Parathyroid adenoma (tissue), 2 donors: ENCODE results near the gene MYO9A.

ENCODE experiments used
- H2AFZ ChIP-seq: fragments of 300-600 bp; sonication (generic); one replicate; pipeline ENCODE4 v1.7.0; 2017; ENCODE audit warnings: antibody characterized with exemption, mild to moderate bottlenecking
- H3K27ac ChIP-seq: fragments of 300-600 bp; sonication (generic); one replicate; pipeline ENCODE4 v1.7.0; 2017
- H3K27me3 ChIP-seq: fragments of 300-600 bp; sonication (generic); one replicate; pipeline ENCODE4 v1.7.0; 2017; ENCODE audit warnings: low read length; ENCODE audit not compliant: control insufficient read depth, insufficient read depth
- H3K36me3 ChIP-seq: fragments of 300-600 bp; sonication (generic); one replicate; pipeline ENCODE4 v1.7.0; 2017; ENCODE audit warnings: low read length; ENCODE audit not compliant: control insufficient read depth, insufficient read depth
- H3K4me1 ChIP-seq: fragments of 300-600 bp; sonication (generic); one replicate; pipeline ENCODE4 v1.7.0; 2017; ENCODE audit warnings: control low read depth
- H3K4me2 ChIP-seq: fragments of 300-600 bp; sonication (generic); one replicate; pipeline ENCODE4 v1.7.0; 2017; ENCODE audit warnings: low read length
- H3K4me3 ChIP-seq: fragments of 300-600 bp; sonication (generic); one replicate; pipeline ENCODE4 v1.7.0; 2017; ENCODE audit warnings: low read depth, low read length
- H3K79me2 ChIP-seq: fragments of 300-600 bp; sonication (generic); one replicate; pipeline ENCODE4 v1.7.0; 2017; ENCODE audit warnings: control low read depth
- H3K9ac ChIP-seq: fragments of 300-600 bp; sonication (generic); one replicate; pipeline ENCODE4 v1.7.0; 2017; ENCODE audit warnings: mild to moderate bottlenecking
- H3K9me3 ChIP-seq: fragments of 300-600 bp; sonication (generic); one replicate; pipeline ENCODE4 v1.7.0; 2017; ENCODE audit warnings: low read length; ENCODE audit not compliant: control insufficient read depth
- TF ChIP-seq, protein P1 (sequence below): fragments of 300-600 bp; sonication (generic); IDR thresholded peaks from one replicate; pipeline ENCODE4 v1.7.0; 2017; ENCODE audit warnings: antibody characterized with exemption, mild to moderate bottlenecking
- donor health status: primary hyperparathyroidism.

Gene MYO9A

DNA sequence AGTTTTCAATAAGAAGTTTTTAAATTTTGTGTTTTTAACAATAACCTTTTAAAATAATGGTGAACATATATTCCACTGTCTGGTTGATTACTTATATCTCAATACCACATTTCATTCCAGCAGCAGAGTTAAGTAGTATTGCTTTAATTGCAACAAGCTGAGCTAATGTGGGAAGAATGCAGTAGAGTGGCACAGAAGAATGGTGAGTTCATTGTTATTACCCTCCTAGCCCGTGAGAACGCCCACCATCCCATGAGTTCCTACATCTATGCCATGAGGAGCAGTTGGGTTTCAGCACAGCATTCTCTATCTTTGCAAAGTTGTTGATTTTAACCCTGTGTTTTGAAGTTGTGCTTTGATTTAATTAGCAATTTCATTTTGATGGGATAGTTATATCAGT, 325.4 kb downstream of the MYO9A start:
- no peaks in the 10 kb centered on the region for H3K79me2 ChIP-seq
- no peak overlapping the region for H3K9ac ChIP-seq
- H3K27me3 ChIP-seq, result no peaks in the 10 kb centered on the region
- H3K9me3 ChIP-seq, result no peaks in the 10 kb centered on the region
- no peak overlapping the region for H3K4me2 ChIP-seq
- no peak overlapping the region for H2AFZ ChIP-seq
- H3K4me1 ChIP-seq, result no peaks in the 10 kb centered on the region
- H3K4me3 ChIP-seq, result no peak overlapping the region
- no peaks in the 10 kb centered on the region for H3K36me3 ChIP-seq
- H3K27ac ChIP-seq, result no peak overlapping the region
- TF ChIP-seq, protein P1, sequence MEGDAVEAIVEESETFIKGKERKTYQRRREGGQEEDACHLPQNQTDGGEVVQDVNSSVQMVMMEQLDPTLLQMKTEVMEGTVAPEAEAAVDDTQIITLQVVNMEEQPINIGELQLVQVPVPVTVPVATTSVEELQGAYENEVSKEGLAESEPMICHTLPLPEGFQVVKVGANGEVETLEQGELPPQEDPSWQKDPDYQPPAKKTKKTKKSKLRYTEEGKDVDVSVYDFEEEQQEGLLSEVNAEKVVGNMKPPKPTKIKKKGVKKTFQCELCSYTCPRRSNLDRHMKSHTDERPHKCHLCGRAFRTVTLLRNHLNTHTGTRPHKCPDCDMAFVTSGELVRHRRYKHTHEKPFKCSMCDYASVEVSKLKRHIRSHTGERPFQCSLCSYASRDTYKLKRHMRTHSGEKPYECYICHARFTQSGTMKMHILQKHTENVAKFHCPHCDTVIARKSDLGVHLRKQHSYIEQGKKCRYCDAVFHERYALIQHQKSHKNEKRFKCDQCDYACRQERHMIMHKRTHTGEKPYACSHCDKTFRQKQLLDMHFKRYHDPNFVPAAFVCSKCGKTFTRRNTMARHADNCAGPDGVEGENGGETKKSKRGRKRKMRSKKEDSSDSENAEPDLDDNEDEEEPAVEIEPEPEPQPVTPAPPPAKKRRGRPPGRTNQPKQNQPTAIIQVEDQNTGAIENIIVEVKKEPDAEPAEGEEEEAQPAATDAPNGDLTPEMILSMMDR, result no peak

DNA sequence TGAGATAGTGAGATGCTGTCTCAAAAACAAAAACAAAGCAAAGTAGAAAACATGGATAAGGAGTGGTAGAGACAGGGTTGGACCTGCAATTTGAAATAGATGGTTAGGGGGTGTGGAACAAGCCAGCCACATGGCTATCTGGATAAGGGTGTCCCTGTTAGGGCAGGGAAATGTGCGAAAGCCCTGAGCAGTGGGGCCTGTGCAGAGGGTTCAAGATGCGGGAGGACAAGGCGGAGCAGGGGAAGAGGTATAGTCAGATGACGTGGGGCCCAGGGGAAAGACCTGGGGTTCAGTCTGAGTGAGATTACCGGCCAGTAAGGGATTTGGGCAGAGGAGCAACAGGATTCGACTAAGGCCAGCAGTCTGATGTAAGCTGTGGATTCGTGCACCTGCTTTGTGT, 326.0 kb downstream of the MYO9A start:
- H3K9ac ChIP-seq, result no peak overlapping the region
- H3K27ac ChIP-seq, result no peak overlapping the region
- H2AFZ ChIP-seq, result no peak overlapping the region
- TF ChIP-seq, protein P1, result no peak
- H3K27me3 ChIP-seq, result no peaks in the 10 kb centered on the region
- no peaks in the 10 kb centered on the region for H3K79me2 ChIP-seq
- no peaks in the 10 kb centered on the region for H3K9me3 ChIP-seq
- no peaks in the 10 kb centered on the region for H3K36me3 ChIP-seq
- no peak overlapping the region for H3K4me2 ChIP-seq
- no peaks in the 10 kb centered on the region for H3K4me1 ChIP-seq
- H3K4me3 ChIP-seq, result no peak overlapping the region

DNA sequence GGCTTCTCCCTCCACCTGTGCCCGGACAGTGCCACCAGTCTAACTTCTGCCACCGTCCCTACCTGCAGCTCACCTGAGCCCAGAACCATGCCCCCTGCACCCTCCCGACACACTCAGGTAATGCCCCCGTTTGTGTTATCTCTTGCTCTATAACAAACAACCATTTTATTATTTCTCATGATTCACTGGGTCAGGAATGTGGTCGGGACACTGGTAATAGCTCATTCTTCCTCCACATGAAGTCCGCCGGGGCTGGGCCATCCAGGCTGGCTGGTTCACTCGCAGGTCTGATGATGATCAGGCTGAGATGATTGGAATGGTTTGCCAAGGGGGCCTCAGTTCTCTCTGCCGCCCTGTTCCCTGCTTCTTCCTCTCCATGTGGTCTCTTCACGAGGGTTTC, 327.9 kb downstream of the MYO9A start:
- H3K79me2 ChIP-seq, result no peaks in the 10 kb centered on the region
- H3K9me3 ChIP-seq, result no peaks in the 10 kb centered on the region
- no peak overlapping the region for H3K9ac ChIP-seq
- H3K4me3 ChIP-seq, result no peak overlapping the region
- H2AFZ ChIP-seq, result no peak overlapping the region
- no peak overlapping the region for H3K4me2 ChIP-seq
- no peaks in the 10 kb centered on the region for H3K27me3 ChIP-seq
- no peaks in the 10 kb centered on the region for H3K36me3 ChIP-seq
- TF ChIP-seq, protein P1, result no peak
- H3K27ac ChIP-seq, result no peak overlapping the region
- no peaks in the 10 kb centered on the region for H3K4me1 ChIP-seq

DNA sequence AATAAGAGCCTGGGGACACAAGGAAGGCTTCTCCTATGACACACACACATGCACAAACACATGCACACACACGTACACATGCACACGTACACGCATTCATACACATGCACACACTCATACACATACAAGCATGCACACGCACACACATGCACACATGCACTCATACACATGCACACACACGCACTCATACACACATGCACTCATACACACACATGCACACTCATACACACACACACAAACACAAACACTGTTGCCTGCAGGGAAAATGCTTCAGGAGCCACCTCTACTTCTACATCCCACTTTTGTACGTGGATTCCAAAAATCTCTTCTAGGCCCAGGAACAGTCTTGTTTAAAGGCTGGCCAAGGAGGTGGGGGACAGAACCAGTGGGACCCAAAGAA, 328.3 kb downstream of the MYO9A start:
- Histone ChIP-seq H3K27ac (no peak overlapping the region), H2AFZ (no peak overlapping the region), H3K4me2 (no peak overlapping the region), H3K9me3 (no peaks in the 10 kb centered on the region), H3K36me3 (no peaks in the 10 kb centered on the region), H3K27me3 (no peaks in the 10 kb centered on the region), H3K79me2 (no peaks in the 10 kb centered on the region), H3K4me3 (no peak overlapping the region), H3K4me1 (no peaks in the 10 kb centered on the region), H3K9ac (no peak overlapping the region)
- TF ChIP-seq, protein P1, result no peak

DNA sequence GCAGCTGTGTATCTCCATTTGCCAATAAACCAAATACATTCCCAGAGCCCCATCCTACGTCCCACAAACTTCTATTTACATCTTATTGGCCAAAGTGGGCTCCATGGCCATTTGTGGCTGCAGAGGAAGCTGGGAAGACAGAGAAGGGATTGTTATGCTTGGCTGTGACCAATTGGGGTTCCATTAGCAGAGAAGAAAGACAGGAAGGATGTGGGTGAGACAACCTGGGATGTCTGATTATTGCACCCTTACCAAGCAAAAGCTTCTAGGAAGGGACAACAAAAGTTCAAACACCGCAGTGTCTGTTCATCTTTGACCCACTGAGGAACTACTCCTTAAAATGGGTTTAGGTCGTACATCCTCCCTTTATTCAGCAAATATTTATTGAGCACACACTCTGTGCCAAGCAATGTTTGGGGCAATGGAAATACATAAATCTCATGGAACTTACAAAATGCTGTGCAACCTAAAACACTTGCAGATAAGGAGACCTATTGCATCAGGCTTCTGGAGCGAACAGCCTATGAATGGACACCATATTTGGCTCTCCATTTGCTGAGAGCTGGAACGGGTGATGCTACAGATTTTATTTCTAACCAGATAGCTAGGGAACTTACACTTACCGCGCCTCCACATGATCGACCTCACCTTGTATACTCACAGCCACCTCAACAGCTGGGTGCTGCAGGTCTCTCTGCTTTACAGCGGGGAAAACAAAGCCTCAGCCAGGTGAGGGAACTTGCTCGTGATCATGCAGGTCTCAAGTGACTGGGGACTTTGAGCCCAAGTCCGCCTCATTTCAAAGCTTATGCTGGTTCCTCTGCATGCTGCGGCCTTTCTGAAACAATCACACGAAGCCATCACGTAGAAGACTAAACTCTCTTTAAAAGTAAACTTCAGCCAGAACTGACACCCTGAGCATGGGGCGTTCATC, 329.0 kb downstream of the MYO9A start:
- H3K79me2 ChIP-seq, result no peaks in the 10 kb centered on the region
- H3K27me3 ChIP-seq, result no peaks in the 10 kb centered on the region
- no peaks in the 10 kb centered on the region for H3K9me3 ChIP-seq
- H3K4me1 ChIP-seq, result no peaks in the 10 kb centered on the region
- H2AFZ ChIP-seq, result no peak overlapping the region
- no peak overlapping the region for H3K4me2 ChIP-seq
- no peak overlapping the region for H3K4me3 ChIP-seq
- no peak overlapping the region for H3K9ac ChIP-seq
- no peaks in the 10 kb centered on the region for H3K36me3 ChIP-seq
- TF ChIP-seq, protein P1, result no peak
- H3K27ac ChIP-seq, result no peak overlapping the region
